Stimulated activated effector memory CD8-positive, alpha-beta T cell treated with anti-CD3 and anti-CD28 coated beads, Interleukin-12 subunit alpha, Interleukin-12 subunit beta, amount 100 ng/mL, for 72 hours (primary cell): ENCODE measurements around the gene UVSSA.
A peak's percentile ranks its signal among the peaks of the same experiment; 100 is the strongest.

ENCODE experiments used
- ATAC-seq: fragments of 150-1000 bp; cut with Tn5 transposase; 2 replicates; pipeline ENCODE4 v1.10.0; 2021
- DNase-seq, 2 donors: peaks; one replicate each; pipeline ENCODE4 v3.0.0; 2021 to 2022; ENCODE audit warnings: low spot score in 2 of 2
- H3K27ac Mint-ChIP-seq: one replicate; pipeline ENCODE4 v1.8.0; 2022; ENCODE audit warnings: mild to moderate bottlenecking, mixed read lengths
- H3K36me3 Mint-ChIP-seq: one replicate; pipeline ENCODE4 v1.8.0; 2022; ENCODE audit warnings: mild to moderate bottlenecking, mixed read lengths
- H3K4me1 Mint-ChIP-seq: one replicate; pipeline ENCODE4 v1.8.0; 2022; ENCODE audit warnings: mixed read lengths
- H3K4me3 Mint-ChIP-seq: one replicate; pipeline ENCODE4 v1.8.0; 2022; ENCODE audit warnings: mild to moderate bottlenecking, mixed read lengths
- H3K9me3 Mint-ChIP-seq: one replicate; pipeline ENCODE4 v1.8.0; 2022; ENCODE audit warnings: mixed read lengths

UVSSA gene

GRCh38 chr4:1395941-1396805 lies 49.2 kb downstream of the UVSSA start:
- no peak for DNase-seq
- peaks cover 2% of the 10 kb centered on the region for H3K9me3 Mint-ChIP-seq

GRCh38 chr4:1396806-1397455 lies 49.9 kb downstream of the UVSSA start:
- ATAC-seq = no peak
- Mint-ChIP-seq H3K36me3 (no peaks in the 10 kb centered on the region), H3K4me1 (no peaks in the 10 kb centered on the region), H3K4me3 (no peak overlapping the region), H3K9me3 (peaks cover 2% of the 10 kb centered on the region), H3K27ac (no peak overlapping the region)
- DNase-seq = no peak

More at GRCh38 chr4:1395941-1396805, 49.2 kb downstream of the UVSSA start:
- no peak overlapping the region for H3K4me3 Mint-ChIP-seq
- no peaks in the 10 kb centered on the region for H3K36me3 Mint-ChIP-seq
- no peaks in the 10 kb centered on the region for H3K4me1 Mint-ChIP-seq
- H3K27ac Mint-ChIP-seq = no peak overlapping the region
- ATAC-seq = no peak

DNA sequence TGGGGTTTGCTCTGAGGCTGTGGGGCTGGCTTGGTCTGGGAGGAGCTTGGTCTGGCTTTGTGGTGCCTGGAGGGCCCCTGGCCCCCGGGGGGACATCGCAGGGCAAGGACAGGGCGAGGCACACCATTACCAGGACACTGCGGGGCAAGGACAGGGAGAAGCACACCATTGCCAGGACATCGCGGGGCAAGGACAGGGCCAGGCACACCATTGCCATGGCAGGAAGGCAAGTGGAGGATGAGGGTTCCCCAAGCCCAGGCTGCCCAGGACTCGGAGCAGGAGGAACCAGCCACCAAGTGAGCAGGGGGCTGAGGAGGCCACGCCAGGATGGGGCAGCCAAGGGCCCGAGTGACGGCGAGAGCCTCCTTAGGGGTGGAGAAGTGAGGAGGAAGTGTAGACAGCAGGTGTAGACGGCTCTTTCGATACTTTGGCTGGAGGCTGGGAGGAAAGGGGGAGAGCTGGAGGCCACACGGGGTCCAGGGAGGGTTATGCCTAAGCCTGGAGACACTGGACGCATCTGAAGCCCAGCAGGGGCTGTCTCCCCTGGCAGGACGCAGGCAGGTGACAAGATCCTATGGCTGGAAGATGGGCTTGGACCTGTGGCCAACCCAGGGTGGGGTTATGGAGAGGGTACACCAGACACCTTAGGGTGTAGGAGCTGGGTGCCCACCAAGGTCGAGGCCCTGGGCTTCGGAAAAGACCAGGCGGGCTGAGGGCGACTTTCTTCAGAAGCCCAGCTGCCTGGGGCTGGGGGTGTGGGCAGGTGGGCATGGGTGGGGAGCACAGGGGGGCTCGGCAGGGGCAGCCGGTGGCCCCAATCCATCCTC lies 51.9 kb downstream of the UVSSA start:
- Mint-ChIP-seq H3K4me3 (no peak overlapping the region), H3K9me3 (peaks cover 2% of the 10 kb centered on the region), H3K36me3 (no peaks in the 10 kb centered on the region), H3K27ac (no peak overlapping the region), H3K4me1 (no peaks in the 10 kb centered on the region)
- DNase-seq (no peak), ATAC-seq (no peak)

DNA sequence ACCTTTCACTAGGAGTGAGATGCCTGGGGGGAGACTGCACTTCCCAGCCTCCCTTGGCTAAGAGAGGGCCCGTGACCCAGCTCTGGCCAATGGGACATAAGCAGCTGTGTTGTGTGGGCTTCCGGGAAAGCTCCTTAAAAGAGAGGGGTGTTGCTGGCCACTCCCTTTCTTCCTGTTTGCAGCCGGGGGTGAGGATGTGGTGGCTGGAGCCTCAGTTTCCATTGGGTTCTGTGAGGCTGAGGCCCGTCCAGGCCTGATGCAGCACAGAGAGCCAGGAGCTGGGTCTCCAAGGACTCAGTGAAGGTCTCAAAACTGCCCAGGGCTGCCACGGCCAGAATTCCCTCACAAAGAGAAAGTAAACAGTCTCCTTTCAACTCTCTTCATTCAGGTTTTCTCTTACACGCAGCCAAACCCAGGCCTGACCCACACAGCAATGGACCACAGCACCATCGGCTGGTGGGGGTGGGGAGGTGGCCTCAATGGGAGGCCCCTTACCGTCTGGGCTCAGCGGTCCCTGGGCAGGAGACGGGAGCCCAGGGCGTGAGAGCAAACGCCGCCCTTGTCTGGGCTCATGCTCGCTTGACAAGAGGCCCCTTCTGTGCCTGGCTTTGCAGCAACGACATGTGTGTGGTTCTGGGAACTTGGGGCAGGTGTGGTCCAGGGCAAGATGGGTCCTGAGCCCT lies 52.6 kb downstream of the UVSSA start:
- Mint-ChIP-seq H3K36me3 (no peaks in the 10 kb centered on the region), H3K4me1 (no peaks in the 10 kb centered on the region), H3K4me3 (no peak overlapping the region), H3K9me3 (peaks cover 2% of the 10 kb centered on the region), H3K27ac (no peak overlapping the region)
- DNase-seq = no peak
- ATAC-seq = no peak

- no peak for DNase-seq
- ATAC-seq = no peak
- no peak overlapping the region for H3K27ac Mint-ChIP-seq
- peaks cover 2% of the 10 kb centered on the region for H3K9me3 Mint-ChIP-seq
- H3K4me1 Mint-ChIP-seq = no peaks in the 10 kb centered on the region
- H3K4me3 Mint-ChIP-seq = no peak overlapping the region
- H3K36me3 Mint-ChIP-seq = peaks cover 3% of the 10 kb centered on the region
Observed at GRCh38 chr4:1400191-1400805, 53.3 kb downstream of the UVSSA start.

- DNase-seq = no peak
Observed at GRCh38 chr4:1400831-1401408, 53.9 kb downstream of the UVSSA start.

DNA sequence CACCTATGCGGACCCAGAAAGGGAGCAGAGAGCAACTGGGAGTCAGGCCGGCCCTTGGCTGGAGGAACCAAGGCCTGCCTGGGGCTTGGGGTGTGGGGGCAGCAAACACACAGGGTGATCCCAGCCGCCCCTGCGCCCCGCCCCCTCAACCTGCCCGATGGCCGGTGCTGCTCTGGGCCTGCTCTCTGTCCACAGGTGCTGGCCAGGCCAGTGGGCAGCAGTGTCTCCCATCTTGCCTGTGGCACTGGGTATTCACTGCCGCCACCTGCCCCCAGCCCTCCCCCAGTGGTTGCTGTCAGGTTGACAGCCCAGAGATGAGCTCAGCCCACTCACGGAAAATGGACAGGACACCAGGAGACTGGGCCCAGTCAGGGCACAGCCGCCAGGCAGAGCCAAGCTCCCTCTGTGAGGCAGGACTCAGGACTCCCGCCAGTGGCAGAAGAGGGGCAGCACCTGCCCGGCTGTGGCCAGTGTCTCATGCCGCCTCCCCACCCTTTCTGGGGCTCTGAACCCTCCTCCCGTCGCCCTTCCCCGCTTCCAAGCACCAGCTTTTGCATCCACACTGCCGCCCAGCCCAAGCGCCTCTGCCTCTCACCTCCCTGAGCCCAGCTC lies 54.5 kb downstream of the UVSSA start:
- Mint-ChIP-seq H3K27ac (no peak overlapping the region), H3K9me3 (peaks cover 2% of the 10 kb centered on the region), H3K4me3 (no peak overlapping the region), H3K4me1 (no peaks in the 10 kb centered on the region), H3K36me3 (peaks cover 5% of the 10 kb centered on the region)
- DNase-seq (no peak), ATAC-seq (no peak)

More at GRCh38 chr4:1400831-1401408, 53.9 kb downstream of the UVSSA start:
- Mint-ChIP-seq H3K36me3 (peaks cover 5% of the 10 kb centered on the region), H3K27ac (no peak overlapping the region), H3K4me1 (no peaks in the 10 kb centered on the region), H3K4me3 (no peak overlapping the region), H3K9me3 (peaks cover 2% of the 10 kb centered on the region)
- ATAC-seq = no peak

- Mint-ChIP-seq H3K9me3 (no peaks in the 10 kb centered on the region), H3K4me1 (no peaks in the 10 kb centered on the region), H3K36me3 (peaks cover 5% of the 10 kb centered on the region), H3K4me3 (no peak overlapping the region), H3K27ac (no peak overlapping the region)
- DNase-seq (peak in 1 of 2 donors; percentile 42), ATAC-seq (no peak)
Observed at GRCh38 chr4:1402021-1402515, 55.1 kb downstream of the UVSSA start.

GRCh38 chr4:1402516-1403091 lies 55.6 kb downstream of the UVSSA start:
- Mint-ChIP-seq H3K27ac (no peak overlapping the region), H3K4me3 (no peak overlapping the region), H3K36me3 (peaks cover 5% of the 10 kb centered on the region), H3K4me1 (no peaks in the 10 kb centered on the region), H3K9me3 (no peaks in the 10 kb centered on the region)
- ATAC-seq = no peak
- DNase-seq = peak in 1 of 2 donors; percentile 46

- H3K36me3 Mint-ChIP-seq = peaks cover 7% of the 10 kb centered on the region
- H3K4me1 Mint-ChIP-seq = peaks cover under 1% of the 10 kb centered on the region
- no peaks in the 10 kb centered on the region for H3K9me3 Mint-ChIP-seq
- no peak overlapping the region for H3K27ac Mint-ChIP-seq
- DNase-seq (peak in 1 of 2 donors; percentile 44), ATAC-seq (no peak)
- H3K4me3 Mint-ChIP-seq = no peak overlapping the region
Observed at GRCh38 chr4:1403177-1403583, 56.2 kb downstream of the UVSSA start.

- H3K36me3 Mint-ChIP-seq = peaks cover 10% of the 10 kb centered on the region
- no peak overlapping the region for H3K4me3 Mint-ChIP-seq
- peaks cover 5% of the 10 kb centered on the region for H3K4me1 Mint-ChIP-seq
- DNase-seq (peak in 1 of 2 donors; percentile 50), ATAC-seq (no peak)
- H3K9me3 Mint-ChIP-seq = no peaks in the 10 kb centered on the region
- H3K27ac Mint-ChIP-seq = no peak overlapping the region
Observed at GRCh38 chr4:1403591-1404572, 56.9 kb downstream of the UVSSA start.

DNA sequence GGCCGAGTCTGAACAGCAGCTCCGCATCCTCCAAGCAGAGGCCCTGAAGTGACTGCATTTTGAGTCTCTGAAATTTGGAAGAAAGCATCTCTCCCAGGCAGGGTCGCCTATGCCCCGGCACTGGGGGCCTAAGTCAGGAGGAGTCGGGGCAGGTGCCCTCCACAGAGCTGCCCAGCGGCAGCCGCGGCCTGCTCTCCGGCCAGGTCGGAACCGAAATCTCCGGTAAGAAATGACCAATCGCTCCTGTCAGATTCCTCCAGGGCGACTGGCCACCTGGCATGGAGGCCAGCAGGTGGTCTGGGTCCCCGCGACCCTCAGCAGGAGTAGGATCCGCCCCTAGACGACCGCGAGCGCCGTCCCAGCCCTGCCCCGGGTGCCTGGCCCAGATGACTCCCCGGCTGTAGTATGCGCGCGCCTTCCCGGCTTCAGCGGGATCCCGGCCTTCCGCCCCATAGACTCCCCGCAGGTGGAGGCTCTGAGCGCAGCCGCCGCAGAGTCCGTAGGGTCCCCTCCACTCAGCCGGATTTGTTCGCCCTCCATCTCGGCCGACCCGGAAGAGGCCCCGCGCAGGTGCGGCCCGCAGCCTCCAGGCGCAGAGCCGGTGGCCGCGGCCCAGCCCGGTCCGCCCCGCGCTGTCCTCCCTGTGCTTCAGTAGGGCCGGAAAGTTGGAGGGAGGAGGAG lies 57.7 kb downstream of the UVSSA start:
- Mint-ChIP-seq H3K36me3 (peaks cover 10% of the 10 kb centered on the region), H3K27ac (no peak overlapping the region), H3K4me3 (no peak overlapping the region), H3K9me3 (no peaks in the 10 kb centered on the region), H3K4me1 (peaks cover 5% of the 10 kb centered on the region)
- no peak for DNase-seq
- no peak for ATAC-seq
